ENCODE results near the gene CD59.

DNA sequence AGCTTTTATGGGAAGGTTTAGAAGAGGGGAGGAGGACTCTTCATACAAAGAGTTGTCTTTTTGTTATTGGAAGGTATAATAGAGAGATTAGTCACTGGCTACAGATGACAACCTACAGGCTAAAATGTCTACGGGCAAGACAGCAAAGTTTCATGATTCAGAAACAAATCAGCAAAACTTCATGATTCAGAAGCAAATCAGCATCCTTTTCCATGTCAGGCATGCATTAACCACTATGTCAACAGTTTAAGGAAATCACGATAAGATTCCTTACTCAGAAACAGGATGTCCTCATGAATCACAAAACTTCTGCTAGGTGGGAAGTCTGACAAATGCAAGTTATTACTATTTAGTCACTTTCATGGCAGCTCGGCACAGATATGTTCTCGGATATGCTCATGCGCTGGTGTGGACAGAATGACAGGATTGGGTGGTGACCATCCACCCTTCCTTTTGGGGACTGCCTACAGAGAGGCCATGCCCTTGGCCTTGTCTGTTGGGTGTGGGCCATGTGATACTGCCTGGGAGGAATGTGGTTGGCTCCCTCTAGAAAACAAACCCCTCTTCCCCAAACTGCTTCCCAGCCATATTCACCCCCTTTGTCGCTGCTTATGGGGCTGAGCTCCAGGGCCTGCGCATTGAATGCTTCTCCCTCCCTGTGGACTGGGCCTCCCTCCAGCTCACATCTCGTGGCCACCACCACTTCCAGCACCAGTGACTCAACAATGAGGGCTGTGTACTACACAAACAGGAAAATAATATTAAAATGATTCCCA lies 45.7 kb downstream of the CD59 start:
- no peak for TF ChIP-seq POLR2AphosphoS5 (IDR thresholded peaks at IDR 0.05; ENCODE audit: low read depth)
- TF ChIP-seq, protein P1, sequence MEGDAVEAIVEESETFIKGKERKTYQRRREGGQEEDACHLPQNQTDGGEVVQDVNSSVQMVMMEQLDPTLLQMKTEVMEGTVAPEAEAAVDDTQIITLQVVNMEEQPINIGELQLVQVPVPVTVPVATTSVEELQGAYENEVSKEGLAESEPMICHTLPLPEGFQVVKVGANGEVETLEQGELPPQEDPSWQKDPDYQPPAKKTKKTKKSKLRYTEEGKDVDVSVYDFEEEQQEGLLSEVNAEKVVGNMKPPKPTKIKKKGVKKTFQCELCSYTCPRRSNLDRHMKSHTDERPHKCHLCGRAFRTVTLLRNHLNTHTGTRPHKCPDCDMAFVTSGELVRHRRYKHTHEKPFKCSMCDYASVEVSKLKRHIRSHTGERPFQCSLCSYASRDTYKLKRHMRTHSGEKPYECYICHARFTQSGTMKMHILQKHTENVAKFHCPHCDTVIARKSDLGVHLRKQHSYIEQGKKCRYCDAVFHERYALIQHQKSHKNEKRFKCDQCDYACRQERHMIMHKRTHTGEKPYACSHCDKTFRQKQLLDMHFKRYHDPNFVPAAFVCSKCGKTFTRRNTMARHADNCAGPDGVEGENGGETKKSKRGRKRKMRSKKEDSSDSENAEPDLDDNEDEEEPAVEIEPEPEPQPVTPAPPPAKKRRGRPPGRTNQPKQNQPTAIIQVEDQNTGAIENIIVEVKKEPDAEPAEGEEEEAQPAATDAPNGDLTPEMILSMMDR (IDR thresholded peaks at IDR 0.05; ENCODE audit: insufficient read depth, low read length): no peak
